GM18858 (cell line): ENCODE results near the gene TMEM26.

Source experiments
- ATAC-seq: cut with Tn5 transposase; IDR thresholded peaks from one replicate; pipeline ENCODE4 v1.9.1; 2021; ENCODE audit not compliant: unreplicated experiment

TMEM26 gene

GRCh38 chr10:61452655-61453641 is at the start of gene TMEM26:
Gene TMEM26 (minus strand): TSS chr10:61453381. CDS start chr10:61453081, 300 bp downstream.
- ATAC-seq: no peak

DNA sequence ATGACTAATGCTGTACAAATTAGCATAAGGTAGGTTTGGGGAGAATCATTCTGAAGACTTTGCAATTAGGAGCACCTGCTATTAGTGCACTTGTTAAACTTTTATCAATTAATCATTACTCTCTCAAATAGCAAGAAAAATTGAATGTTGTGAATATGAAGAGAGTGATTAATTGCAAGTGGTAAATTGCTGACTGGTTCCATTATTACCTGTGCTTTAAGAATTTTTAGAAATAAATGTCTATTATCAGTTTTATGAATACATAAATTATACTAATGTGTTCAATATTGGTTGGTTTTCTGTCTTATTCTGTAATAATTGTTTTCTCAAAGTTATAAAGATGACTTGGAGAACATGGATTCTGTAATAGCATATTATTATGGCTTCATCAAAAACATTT is 47.3 kb upstream of the TMEM26 start:
- no peak for ATAC-seq

DNA sequence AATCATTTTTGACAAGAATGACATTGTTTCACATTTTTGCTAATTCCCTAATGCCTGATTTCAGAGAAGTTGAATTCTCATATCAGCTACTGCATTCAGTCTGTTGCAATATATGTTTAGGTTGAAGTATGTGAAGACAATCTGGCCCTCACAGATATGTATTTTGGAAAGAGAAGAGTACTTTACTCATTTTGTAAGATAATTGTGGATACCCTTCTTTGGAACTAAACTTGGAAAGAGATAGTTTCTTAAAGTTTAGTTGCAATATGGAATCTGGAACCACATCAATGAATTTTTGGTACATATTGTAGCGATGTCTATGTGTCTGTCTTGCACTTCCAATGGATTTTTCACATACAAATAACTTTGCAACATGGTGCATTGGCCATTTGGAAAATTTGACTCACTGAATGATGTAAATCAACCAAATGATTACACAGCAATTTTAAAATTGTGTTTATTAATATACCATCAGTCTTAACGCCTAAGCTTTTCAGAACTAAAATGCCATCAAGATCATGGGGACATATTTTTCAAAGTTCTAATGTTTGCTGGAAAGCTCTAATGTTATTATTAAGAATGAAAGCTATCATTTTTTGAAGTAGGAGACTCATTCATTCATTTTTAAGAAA is 39.3 kb upstream of the TMEM26 start:
- ATAC-seq: no peak

- no peak for ATAC-seq
Measured at GRCh38 chr10:61487506-61487905, 34.3 kb upstream of the TMEM26 start.

GRCh38 chr10:61486738-61487396 is 33.7 kb upstream of the TMEM26 start:
- ATAC-seq: no peak

DNA sequence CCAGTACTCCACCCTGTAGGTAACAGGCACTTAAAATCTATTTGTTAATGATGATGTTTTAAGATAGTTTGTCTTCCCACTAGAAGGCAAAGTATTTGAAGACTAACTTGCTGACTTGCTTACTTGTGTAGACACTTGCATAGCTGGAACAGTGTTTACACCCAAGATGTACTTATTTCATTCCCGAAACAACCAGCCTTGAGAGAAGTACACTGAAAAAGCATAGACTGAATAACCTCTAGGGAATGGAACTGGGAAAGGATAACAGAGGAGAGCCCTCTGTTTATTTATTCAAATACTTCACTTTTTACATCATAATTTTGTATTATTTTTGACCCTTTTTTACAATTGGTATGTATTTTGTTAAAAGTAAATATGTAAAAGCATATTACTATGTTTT is 33.1 kb upstream of the TMEM26 start:
- ATAC-seq: no peak

DNA sequence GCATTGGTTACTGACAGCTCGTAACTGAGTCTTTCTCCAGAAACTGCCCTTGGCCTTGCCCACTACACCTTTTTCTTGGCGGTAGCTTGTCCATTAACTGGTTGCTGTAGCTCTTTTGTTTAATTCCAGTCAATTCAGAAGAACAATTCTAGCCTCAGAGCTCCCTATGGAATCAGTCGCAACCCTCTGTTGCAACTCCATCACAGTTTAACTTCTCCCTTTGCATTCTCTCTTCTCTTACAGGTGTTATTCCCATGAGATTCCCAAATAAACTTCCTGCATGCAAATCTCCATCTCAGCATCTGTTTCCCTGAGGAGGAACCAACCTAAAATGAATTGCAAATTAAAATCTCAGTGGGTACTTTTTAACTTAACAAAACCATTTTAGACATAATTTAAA is 28.4 kb upstream of the TMEM26 start:
- no peak for ATAC-seq

DNA sequence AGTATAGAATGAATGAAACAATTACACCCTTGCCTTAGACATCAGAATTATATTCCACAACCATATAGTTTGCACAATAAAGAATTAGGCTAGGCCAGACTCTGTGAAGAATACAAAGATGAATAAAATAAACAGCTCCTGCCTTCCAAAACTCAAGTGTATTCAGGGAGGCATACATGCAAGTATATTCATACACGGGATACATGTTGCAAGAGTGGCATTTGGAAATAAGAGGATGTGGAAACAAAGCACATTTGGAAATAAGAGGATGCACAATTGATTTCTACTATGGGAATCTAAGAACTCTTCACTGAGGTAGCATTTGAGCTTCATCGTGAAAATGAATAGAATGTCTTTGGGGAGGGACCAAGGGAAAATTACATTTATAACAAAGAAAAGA is 27.0 kb upstream of the TMEM26 start:
- no peak for ATAC-seq

DNA sequence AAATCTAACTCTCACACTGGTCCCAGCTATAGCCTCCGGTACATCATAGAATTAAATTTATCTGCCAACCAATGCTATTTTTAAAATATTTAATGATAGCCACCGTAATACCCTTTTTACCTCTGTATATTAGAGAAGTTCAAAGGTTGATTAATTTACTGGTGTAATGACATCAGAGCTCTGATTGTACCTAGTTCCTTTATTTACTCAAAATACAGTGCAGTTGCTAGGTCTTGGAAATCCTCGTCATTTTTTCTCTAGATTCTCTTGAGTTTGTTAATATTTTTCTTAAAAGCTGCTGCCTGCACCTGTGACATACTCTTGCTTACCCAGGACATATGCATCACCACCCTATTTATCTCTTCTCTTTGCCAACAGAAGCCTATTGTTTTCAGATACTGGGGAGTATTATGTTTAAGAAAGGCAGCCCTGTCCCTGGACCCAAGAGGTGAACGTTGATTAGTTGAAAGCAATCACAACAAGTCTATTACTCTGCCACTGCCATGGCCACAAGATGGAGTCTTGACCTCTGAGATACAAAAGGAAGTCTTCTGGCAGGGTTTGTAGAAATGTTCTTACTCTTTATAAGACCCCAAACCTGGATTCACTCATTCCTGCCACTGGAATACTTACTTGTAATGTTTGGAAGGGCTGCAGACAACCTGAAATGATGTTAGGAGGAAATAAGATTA is 25.6 kb upstream of the TMEM26 start:
- ATAC-seq: no peak

DNA sequence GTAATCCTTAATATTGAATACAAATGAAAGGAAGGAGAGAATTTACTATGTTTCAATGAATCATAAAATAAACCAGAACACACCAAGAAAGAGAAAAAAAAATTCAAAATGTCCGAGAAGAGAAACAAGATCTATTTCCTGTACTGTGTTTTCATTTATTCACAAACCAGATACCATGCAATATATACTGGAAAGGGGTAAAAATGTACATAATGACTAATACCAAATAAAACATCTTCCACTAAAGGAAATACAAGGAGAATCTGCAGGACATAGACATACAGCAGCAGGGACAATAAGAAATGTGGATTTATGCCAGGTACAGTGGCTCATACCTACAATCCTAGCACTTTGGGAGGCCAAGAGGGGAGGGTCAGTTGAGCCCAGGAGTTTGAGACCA is 24.3 kb upstream of the TMEM26 start:
- no peak for ATAC-seq

- ATAC-seq: no peak
Measured at GRCh38 chr10:61476529-61476928, 23.3 kb upstream of the TMEM26 start.

GRCh38 chr10:61475449-61475873 is 22.3 kb upstream of the TMEM26 start:
- no peak for ATAC-seq

DNA sequence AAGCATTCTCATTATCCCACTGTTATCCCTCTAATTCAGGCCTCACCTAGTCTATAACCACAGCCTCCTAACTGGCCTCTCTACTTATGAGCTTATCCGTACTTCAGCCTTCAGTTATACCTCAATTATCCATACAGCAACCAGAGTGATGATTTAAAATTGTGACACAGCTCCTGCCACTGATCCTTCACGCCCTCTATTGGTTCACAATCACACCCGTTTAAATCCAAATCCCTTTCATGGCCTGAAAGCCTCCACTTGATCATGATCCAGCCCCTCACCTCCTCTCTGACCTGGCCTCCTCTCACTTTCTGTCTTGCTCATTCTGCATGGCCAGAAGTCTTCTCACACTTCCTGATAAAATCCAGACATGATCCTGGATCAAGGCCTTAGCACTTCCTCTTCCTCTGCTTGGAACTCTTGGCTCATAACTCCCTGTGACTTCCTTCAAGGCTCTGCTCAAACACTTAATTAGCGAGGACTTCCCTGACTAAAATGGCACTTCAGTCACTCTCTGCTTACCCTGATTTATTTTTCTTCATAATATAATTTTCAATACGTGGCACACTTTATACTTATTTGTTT is 19.0 kb upstream of the TMEM26 start:
- no peak for ATAC-seq

DNA sequence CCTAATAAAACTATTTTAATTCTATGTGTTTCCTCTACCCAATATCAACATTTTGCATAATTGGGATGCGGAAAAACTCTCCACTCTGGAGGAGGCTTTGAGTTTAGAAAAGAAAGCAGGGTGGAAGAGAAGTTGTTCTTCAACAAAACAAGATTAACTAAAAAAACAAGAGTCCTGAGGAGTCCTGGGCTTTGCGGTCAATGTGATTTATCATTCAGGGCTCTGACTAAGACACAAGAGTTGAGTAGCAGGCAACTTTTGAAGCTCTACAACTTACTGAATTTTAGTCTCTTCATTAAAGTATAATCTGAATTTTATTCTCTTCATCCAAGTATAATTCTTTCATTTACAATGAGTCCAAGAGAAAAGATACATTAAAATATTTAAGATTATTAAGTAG is 18.3 kb upstream of the TMEM26 start:
- ATAC-seq: no peak

DNA sequence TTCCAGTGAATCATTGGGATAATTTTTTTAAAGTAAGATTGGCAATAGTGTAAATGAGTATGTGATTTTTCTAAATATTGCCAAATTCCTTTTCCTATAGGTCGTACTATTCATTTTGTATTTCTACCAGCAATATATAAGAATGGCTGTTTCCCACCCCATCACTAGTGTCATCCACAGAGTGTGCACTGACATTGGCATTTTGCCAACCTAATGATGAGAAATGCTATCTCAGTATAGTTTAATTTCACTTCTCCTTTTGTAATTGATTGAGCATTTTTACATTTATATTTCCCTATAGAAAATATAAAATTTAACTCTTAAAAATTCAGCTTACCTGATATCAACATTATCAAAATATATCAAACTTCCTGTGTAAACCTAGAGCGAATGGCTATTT is 17.6 kb upstream of the TMEM26 start:
- ATAC-seq: no peak

DNA sequence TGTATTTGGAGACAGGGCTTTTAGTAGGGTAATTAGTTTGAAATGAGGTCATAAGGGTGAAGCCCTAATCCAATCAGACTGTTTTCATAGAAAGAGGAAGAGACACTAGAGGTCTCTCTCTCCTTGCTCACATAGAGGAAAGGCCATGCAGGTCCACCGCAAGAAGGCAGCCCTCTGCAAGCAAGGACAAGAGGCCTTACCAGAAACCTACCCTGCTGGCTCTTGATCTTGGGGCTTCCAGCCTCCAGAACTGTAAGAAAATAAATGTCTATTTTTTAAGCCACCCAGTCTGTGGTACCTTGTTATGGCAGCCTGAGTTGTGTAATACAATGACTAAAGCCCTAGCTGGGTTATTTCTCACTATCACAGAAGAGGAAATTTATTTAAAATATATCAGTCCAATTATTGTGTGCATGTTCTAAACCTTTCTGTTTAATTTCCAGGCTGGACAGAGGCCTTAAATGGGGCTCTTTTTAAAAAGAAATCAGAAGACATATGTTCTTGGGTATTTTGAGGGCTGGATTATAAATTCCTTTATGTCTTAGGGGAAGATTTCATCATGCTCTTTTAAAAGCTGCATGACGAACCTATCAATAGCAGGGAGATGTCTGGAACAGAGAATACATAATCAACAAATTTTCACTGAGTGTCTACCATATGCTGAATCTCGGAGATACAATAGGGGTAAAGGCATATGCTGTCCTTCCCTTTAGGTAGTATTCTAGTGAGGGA is 12.9 kb upstream of the TMEM26 start:
- no peak for ATAC-seq

GRCh38 chr10:61465171-61465496 is 12.0 kb upstream of the TMEM26 start:
- ATAC-seq: no peak

- ATAC-seq: no peak
Measured at GRCh38 chr10:61464461-61465170, 11.4 kb upstream of the TMEM26 start.

DNA sequence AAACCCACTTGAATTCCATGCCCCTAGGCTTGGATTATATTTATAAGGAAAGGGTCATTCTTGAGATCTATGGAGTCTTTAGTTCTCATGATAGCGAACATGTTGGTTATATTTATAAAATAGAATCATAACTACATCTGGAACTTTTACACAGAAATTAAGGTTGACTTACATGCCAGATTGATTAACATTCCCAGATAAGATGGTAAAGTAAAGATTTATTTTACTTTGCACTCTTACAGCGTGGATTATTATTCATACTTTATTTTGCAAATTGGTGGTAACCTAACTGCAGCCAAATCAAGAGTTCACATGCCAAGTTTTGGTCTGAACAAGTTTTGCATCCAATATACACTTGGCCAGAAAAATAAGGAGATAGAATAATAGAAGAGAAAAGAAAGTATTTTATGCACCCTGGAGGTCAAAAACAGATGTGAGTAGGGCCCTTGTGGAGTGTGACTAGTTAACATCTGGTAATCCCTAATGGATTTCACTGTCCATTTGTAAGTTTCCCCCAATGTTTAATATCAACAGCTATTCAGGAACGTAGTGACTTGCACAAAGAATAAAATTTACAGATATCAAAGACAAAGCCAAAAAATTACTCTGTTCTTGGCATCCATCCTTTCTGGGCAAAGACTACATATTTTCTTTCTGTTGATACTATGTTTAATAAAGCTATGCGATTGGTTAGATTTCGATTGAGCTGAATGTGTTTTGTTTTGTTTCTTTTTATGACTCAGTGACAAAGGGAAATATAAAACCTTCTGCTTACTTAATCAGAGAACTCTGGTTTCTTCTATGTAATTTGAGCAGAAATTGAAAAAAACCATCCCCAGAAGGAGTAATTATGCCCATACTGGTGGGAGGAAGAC is 10.1 kb upstream of the TMEM26 start:
- ATAC-seq: no peak
